Transverse colon (tissue), 4 donors: ENCODE results near the gene PRCD. TPM values are rescaled to one million over a fixed set of nuclear protein-coding genes. Genes with fewer than 3 reads are reported as not detected.

ENCODE experiments used
- DNase-seq: peaks from one replicate; pipeline ENCODE4 v3.0.0-alpha.2; 2019
- H3K27ac ChIP-seq, 4 donors: fragments of 200-600 bp; sonication (generic); 2 replicates each; pipeline ENCODE4 v1.5.1; 2016 to 2018; ENCODE audit warnings: inconsistent platforms in 4 of 4
- H3K27me3 ChIP-seq: fragments of 200-600 bp; sonication (generic); 2 replicates; pipeline ENCODE4 v1.5.1; 2017; ENCODE audit warnings: inconsistent platforms
- H3K36me3 ChIP-seq, 4 donors: fragments of 200-600 bp; sonication (generic); 2 replicates each; pipeline ENCODE4 v1.5.1; 2017 to 2019; ENCODE audit warnings: inconsistent platforms in 4 of 4
- H3K4me1 ChIP-seq, 4 donors: fragments of 200-600 bp; sonication (generic); 2 replicates each; pipeline ENCODE4 v1.5.1; 2017 to 2020; ENCODE audit warnings: inconsistent platforms in 4 of 4
- H3K4me3 ChIP-seq, 4 donors: fragments of 200-600 bp; sonication (generic); 1 replicate in 1 of 4; 2 replicates in 3 of 4; pipeline versions ENCODE4 v1.5.1 to v1.6.1; 2017 to 2019; ENCODE audit warnings: inconsistent platforms in 4 of 4
- H3K9me3 ChIP-seq, 2 donors: fragments of 200-600 bp; sonication (generic); 2 replicates each; pipeline ENCODE4 v1.5.1; 2017 to 2019; ENCODE audit warnings: inconsistent platforms in 2 of 2
- EP300 ChIP-seq: sonication (generic); formaldehyde crosslinking; IDR thresholded peaks from one replicate; pipeline ENCODE4 v1.6.1; 2017; ENCODE audit warnings: antibody characterized with exemption, low read depth
- POLR2A ChIP-seq: fragments of 450-650 bp; IDR thresholded peaks from one replicate; pipeline ENCODE4 v1.6.1; 2016; ENCODE audit warnings: antibody characterized with exemption, mild to moderate bottlenecking, moderate library complexity
- POLR2AphosphoS5 ChIP-seq, 3 donors: sonication (generic); formaldehyde crosslinking; IDR thresholded peaks; one replicate each; pipeline ENCODE4 v1.6.1; 2016; ENCODE audit warnings: antibody characterized with exemption in 3 of 3
- WGBS, 2 donors: methylation state at CpG; one replicate each; pipeline ENCODE4 v1.1.5; 2018; ENCODE audit warnings: low coverage in 1 of 2; 5-methylcytosine and 5-hydroxymethylcytosine counted together
- in situ Hi-C, 4 donors: fragments of 200-750 bp; cut with MboI; loops; one replicate each; pipeline versions ENCODE4 v1.15.0 to v1.15.1; 2017; ENCODE audit warnings: low sequenced_read_pairs in 3 of 4, low pct_ligation_motif_present in 1 of 4, low pct_unique_long_range_greater_than_20kb in 1 of 4
- intact Hi-C: fragments of 100-400 bp; cut with DNase I; formaldehyde crosslinking; loops from one replicate; pipeline ENCODE4 v1.15.1; 2023; ENCODE audit warnings: low total_unique reads
- total RNA-seq, 4 donors: library from RNA; depleted of rRNA; stranded (reverse); fragments of >200 nt; gene quantifications; one replicate each; pipeline ENCODE4 v1.1.0, GENCODE V29; 2016
- TF ChIP-seq, protein P1 (sequence below), 5 experiments: fragments of 200-600 bp in 3 of 5; fragments of 450-650 bp in 2 of 5; sonication (generic) in 3 of 5; IDR thresholded peaks; 1 replicate in 2 of 5; 2 replicates in 3 of 5; pipeline ENCODE4 v1.5.1; 2016 to 2017; ENCODE audit warnings: antibody characterized with exemption in 5 of 5, inconsistent platforms in 3 of 5, mild to moderate bottlenecking in 2 of 5, moderate library complexity in 1 of 5

PRCD gene
- total RNA-seq, 4 donors from 2014 or later: 0.64 to 6.8 TPM; not detected in 2

- H3K9me3 ChIP-seq: no peaks in the 10 kb centered on the region
- TF ChIP-seq EP300 (peak; percentile 28), POLR2AphosphoS5 (IDR thresholded peaks at IDR 0.05) (peak; percentile 21 to 41 (median 28)), POLR2A (peak; percentile 27)
- TF ChIP-seq, protein P1, sequence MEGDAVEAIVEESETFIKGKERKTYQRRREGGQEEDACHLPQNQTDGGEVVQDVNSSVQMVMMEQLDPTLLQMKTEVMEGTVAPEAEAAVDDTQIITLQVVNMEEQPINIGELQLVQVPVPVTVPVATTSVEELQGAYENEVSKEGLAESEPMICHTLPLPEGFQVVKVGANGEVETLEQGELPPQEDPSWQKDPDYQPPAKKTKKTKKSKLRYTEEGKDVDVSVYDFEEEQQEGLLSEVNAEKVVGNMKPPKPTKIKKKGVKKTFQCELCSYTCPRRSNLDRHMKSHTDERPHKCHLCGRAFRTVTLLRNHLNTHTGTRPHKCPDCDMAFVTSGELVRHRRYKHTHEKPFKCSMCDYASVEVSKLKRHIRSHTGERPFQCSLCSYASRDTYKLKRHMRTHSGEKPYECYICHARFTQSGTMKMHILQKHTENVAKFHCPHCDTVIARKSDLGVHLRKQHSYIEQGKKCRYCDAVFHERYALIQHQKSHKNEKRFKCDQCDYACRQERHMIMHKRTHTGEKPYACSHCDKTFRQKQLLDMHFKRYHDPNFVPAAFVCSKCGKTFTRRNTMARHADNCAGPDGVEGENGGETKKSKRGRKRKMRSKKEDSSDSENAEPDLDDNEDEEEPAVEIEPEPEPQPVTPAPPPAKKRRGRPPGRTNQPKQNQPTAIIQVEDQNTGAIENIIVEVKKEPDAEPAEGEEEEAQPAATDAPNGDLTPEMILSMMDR (IDR thresholded peaks at IDR 0.05): peak in 2 of 5 experiments; percentile 25 to 29
- H3K36me3 ChIP-seq: no peaks in the 10 kb centered on the region
- peaks cover 4% of the 10 kb centered on the region for H3K27me3 ChIP-seq
- 41 to 50% methylated on average over 15 to 26 of the region's 26 CpGs for WGBS, 2 donors
- in situ Hi-C loops: loop anchor here in 2 of 4 donors (10.0 to 25.0 kb wide), 2 partner anchors 97 to 185 kb away; partner anchors contain the start of gene MXRA7 (in 1 of the 2)
- peak overlapping the region; percentile 76 to 86 (median 83) for H3K27ac ChIP-seq
- H3K4me3 ChIP-seq: peak overlapping the region in 1 of 4 donors; percentile 13
- peaks cover 19 to 71% (median 48%) of the 10 kb centered on the region in 4 donors for H3K4me1 ChIP-seq
- intact Hi-C loops: no loop called here
- peak; percentile 77 for DNase-seq
Observed at GRCh38 chr17:76527430-76528111, 12.3 kb upstream of the PRCD start.

GRCh38 chr17:76528156-76528527 is 11.7 kb upstream of the PRCD start:
- no peak for TF ChIP-seq POLR2AphosphoS5 (IDR thresholded peaks at IDR 0.05)
- TF ChIP-seq, protein P1 (IDR thresholded peaks at IDR 0.05): no peak
- TF ChIP-seq EP300: no peak
- no peak for TF ChIP-seq POLR2A
- H3K27ac ChIP-seq: peak overlapping the region; percentile 76 to 86 (median 83)
- H3K4me3 ChIP-seq: peak overlapping the region in 2 of 4 donors; percentile 13
- no peaks in the 10 kb centered on the region for H3K9me3 ChIP-seq
- no peaks in the 10 kb centered on the region for H3K27me3 ChIP-seq
- WGBS, 2 donors: 70% methylated on average over 15 of the region's 15 CpGs; no CpG with 5 or more reads in 1 of the 2 donors
- no peak for DNase-seq
- in situ Hi-C loops (loop anchor here in 2 of 4 donors (10.0 to 25.0 kb wide), 2 partner anchors 97 to 184 kb away; partner anchors contain the start of gene MXRA7 (in 1 of the 2)), intact Hi-C loops (no loop called here)
- H3K4me1 ChIP-seq: peaks cover 19 to 73% (median 54%) of the 10 kb centered on the region in 4 donors
- H3K36me3 ChIP-seq: no peaks in the 10 kb centered on the region

- no peaks in the 10 kb centered on the region for H3K9me3 ChIP-seq
- peaks cover 19 to 74% (median 50%) of the 10 kb centered on the region in 4 donors for H3K4me1 ChIP-seq
- DNase-seq: no peak
- H3K27me3 ChIP-seq: no peaks in the 10 kb centered on the region
- in situ Hi-C loops: loop anchor here in 2 of 4 donors (10.0 to 25.0 kb wide), 2 partner anchors 96 to 184 kb away; partner anchors contain the start of gene MXRA7 (in 1 of the 2)
- no peaks in the 10 kb centered on the region for H3K36me3 ChIP-seq
- H3K4me3 ChIP-seq: peak overlapping the region in 2 of 4 donors; percentile 13
- peak overlapping the region; percentile 76 to 86 (median 83) for H3K27ac ChIP-seq
- 50 to 87% methylated on average over 3 to 31 of the region's 31 CpGs for WGBS, 2 donors
- intact Hi-C loops: no loop called here
- TF ChIP-seq, protein P1 (IDR thresholded peaks at IDR 0.05): peak in 1 of 5 experiments; percentile 14
- no peak for TF ChIP-seq POLR2AphosphoS5 (IDR thresholded peaks at IDR 0.05)
- no peak for TF ChIP-seq POLR2A
- no peak for TF ChIP-seq EP300
Observed at GRCh38 chr17:76528528-76529223, 11.2 kb upstream of the PRCD start.
